Adipocyte (in vitro differentiated cells): ENCODE results near the gene TMEM117.

Experiments used
- DNase-seq: peaks from one replicate; pipeline ENCODE4 v3.0.0-alpha.2; 2015; ENCODE audit warnings: low read depth
- H3K27me3 ChIP-seq: replicated peaks from 2 replicates; pipeline ENCODE4 v1.7.0; 2013; ENCODE audit warnings: mild to moderate bottlenecking, low read length, moderate library complexity; ENCODE audit not compliant: control insufficient read depth, insufficient read depth
- H3K36me3 ChIP-seq: 2 replicates; pipeline ENCODE4 v1.7.0; 2013; ENCODE audit warnings: low read length, mild to moderate bottlenecking, moderate library complexity; ENCODE audit not compliant: control insufficient read depth, insufficient read depth, severe bottlenecking
- H3K4me1 ChIP-seq: 2 replicates; pipeline ENCODE4 v1.7.0; 2013; ENCODE audit warnings: mild to moderate bottlenecking, low read length, moderate library complexity; ENCODE audit not compliant: control insufficient read depth, insufficient read depth
- H3K4me3 ChIP-seq: 2 replicates; pipeline ENCODE4 v1.7.0; 2013; ENCODE audit warnings: mild to moderate bottlenecking, low read length, moderate library complexity
- H3K9ac ChIP-seq: 2 replicates; pipeline ENCODE4 v1.7.0; 2013; ENCODE audit warnings: mild to moderate bottlenecking, low read length, moderate library complexity
- H3K9me3 ChIP-seq: 2 replicates; pipeline ENCODE4 v1.7.0; 2013; ENCODE audit warnings: mild to moderate bottlenecking, low read length, moderate library complexity; ENCODE audit not compliant: control insufficient read depth

Gene TMEM117

DNA sequence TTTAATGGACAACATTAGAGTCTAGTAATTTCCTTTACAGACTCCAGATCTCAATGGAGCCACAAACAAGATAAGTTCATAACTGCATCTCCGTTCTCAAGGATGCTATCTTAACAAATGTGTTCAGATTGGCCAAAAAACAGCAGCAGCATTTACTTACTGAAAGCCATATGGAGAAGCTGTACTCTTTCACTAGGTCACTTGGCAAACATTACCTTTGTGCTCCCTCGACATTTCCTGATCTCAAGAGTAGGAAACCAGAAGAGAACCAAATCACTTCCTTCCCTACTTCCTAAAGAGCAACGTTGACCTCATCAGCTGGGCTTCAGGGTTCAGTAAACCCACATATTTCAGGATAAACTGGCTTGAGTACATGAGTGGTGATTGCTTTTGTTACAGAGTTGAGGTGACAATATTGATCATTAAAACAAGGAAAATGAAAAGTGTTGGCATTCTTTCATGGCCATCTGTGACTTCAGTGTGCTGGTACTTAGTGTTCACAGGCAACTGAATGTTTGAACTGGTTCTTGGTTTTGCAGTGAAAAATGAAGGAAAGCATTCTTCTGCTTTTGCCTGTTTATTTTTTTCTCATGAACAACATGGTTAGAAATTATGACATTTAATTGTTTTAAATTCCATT, 449.6 kb downstream of the TMEM117 start:
- Histone ChIP-seq H3K36me3 (no peaks in the 10 kb centered on the region), H3K9ac (no peak overlapping the region), H3K9me3 (no peaks in the 10 kb centered on the region), H3K27me3 (no peaks in the 10 kb centered on the region), H3K4me1 (no peaks in the 10 kb centered on the region), H3K4me3 (no peak overlapping the region)
- DNase-seq, result peak; percentile 2

DNA sequence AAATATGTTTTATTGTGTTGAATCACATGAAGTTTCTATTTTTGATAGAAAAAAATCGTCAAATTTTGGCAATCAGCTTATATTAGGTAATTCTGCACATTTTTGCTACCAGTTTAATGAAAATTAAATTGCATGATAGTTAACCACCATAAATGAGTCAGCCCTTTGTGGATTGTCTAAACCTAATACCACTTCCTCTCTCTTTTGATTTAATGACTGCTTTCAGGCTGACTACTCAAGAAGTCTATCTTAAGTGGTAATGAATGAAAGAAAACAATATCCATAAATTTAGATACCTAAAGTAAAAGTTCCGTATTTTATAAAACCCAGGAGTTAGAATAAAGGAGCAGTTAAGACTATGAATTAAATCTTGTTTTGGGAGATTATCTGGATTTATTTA, 450.5 kb downstream of the TMEM117 start:
- Histone ChIP-seq H3K9ac (no peak overlapping the region), H3K36me3 (no peaks in the 10 kb centered on the region), H3K4me1 (no peaks in the 10 kb centered on the region), H3K9me3 (no peaks in the 10 kb centered on the region), H3K27me3 (no peaks in the 10 kb centered on the region), H3K4me3 (no peak overlapping the region)
- DNase-seq, result peak; percentile 6

DNA sequence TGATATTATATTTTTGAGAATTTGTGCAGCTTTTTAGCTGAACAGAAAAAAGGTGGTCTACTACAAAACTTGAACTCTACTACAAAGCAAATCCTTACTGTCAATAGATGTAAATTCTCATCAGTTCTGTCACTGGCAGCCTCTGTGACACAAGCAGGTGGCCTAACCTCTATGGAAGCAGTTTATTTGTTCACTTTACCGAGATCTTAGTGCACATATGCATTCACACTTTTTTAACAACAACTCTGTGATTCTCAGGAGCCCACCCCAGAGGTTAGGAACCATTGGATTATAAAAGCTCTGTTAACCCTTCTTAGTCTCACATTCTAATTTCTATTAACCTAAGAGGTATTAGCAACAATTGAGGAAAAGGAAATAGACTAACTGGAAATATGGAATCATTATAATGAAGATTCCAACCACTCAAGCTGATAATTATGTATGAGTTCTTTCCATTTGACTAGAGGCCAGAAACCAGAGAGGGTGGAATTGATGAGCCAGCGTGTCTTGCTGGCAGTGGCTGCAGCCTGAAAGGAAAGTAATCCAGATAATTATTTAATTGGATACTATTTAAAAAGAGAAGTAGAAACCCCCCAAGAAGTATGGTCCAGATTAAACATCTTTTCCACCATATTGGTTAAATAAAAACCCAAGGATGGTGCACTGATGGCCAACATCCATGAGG, 451.1 kb downstream of the TMEM117 start:
- no peaks in the 10 kb centered on the region for H3K9me3 ChIP-seq
- H3K4me3 ChIP-seq, result no peak overlapping the region
- no peaks in the 10 kb centered on the region for H3K27me3 ChIP-seq
- no peak overlapping the region for H3K9ac ChIP-seq
- no peaks in the 10 kb centered on the region for H3K4me1 ChIP-seq
- H3K36me3 ChIP-seq, result no peaks in the 10 kb centered on the region
- no peak for DNase-seq

DNA sequence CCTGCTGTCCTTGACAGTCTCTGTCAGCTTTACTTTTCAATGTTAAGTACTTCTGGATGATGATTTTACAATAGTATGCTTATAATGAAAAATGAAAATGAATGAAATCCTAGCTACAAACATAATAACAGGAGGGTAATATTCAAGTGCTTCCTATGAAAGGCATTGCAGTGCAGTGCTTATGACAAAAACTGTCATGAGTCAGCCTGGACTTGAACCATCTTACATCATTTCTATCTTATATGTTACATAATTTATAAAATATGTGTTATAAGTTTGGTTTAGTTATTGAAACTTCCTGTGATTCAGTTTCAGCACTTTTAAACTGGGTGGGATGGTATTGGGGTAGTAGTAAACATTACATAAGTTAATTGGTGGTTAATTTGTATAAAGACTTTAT, 451.7 kb downstream of the TMEM117 start:
- peak; percentile 2 for DNase-seq
- no peaks in the 10 kb centered on the region for H3K9me3 ChIP-seq
- no peaks in the 10 kb centered on the region for H3K4me1 ChIP-seq
- no peak overlapping the region for H3K9ac ChIP-seq
- no peak overlapping the region for H3K4me3 ChIP-seq
- H3K36me3 ChIP-seq, result no peaks in the 10 kb centered on the region
- H3K27me3 ChIP-seq, result no peaks in the 10 kb centered on the region

DNA sequence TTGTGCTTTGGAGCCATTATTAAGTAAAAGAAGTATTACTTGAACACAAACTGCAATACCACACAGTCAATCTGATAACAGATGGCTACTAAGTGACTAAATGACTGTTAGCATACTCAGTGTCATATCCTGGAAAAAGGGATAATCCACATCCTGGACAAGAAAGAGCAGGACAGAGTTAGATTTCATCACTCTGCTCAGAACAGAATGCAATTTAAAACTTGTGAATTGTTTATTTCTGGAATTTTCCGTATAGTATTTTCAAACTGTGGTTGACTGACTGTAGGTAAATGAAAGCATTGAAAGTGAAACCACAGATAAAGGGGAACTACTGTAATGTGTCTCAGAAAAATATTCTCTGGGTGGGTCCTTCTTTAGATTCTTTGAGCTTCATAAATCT, 458.8 kb downstream of the TMEM117 start:
- H3K9ac ChIP-seq, result no peak overlapping the region
- no peaks in the 10 kb centered on the region for H3K36me3 ChIP-seq
- DNase-seq, result no peak
- no peaks in the 10 kb centered on the region for H3K4me1 ChIP-seq
- H3K4me3 ChIP-seq, result no peak overlapping the region
- H3K27me3 ChIP-seq, result no peaks in the 10 kb centered on the region
- peaks cover 9% of the 10 kb centered on the region for H3K9me3 ChIP-seq

DNA sequence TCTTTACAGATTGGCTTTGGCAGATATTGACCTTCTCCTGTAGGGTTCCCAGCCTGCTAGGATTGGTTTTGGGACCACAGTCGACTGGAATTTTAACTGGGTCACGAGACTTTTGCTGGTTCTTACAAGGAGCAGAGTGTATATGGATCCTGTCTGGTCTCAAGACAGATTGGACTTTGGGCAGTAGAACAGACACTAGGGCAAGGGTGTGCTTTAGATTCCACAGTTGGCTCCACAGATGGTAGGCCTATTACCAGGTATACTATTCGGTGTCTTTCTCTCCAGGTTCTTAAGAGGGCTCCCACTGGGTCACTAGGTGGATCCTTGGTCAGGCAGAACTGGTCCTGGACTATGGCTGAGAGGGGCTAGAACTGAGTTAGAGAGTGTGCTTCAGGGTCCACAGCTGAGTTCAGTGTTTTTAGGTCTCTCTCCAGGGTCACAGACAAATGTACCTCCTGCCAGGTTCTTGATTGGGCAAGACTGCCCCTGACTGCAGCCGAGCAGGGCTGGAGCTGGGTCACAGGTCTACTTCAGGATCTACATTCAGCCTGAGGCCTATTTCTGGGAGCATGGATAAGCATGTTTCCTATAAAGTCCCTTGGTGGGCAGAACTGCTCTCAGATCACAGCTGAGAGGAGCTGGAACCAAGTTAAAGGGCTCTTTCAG, 460.2 kb downstream of the TMEM117 start:
- Histone ChIP-seq H3K9me3 (peaks cover 9% of the 10 kb centered on the region), H3K27me3 (no peaks in the 10 kb centered on the region), H3K36me3 (no peaks in the 10 kb centered on the region), H3K4me1 (no peaks in the 10 kb centered on the region), H3K4me3 (no peak overlapping the region), H3K9ac (no peak overlapping the region)
- no peak for DNase-seq

DNA sequence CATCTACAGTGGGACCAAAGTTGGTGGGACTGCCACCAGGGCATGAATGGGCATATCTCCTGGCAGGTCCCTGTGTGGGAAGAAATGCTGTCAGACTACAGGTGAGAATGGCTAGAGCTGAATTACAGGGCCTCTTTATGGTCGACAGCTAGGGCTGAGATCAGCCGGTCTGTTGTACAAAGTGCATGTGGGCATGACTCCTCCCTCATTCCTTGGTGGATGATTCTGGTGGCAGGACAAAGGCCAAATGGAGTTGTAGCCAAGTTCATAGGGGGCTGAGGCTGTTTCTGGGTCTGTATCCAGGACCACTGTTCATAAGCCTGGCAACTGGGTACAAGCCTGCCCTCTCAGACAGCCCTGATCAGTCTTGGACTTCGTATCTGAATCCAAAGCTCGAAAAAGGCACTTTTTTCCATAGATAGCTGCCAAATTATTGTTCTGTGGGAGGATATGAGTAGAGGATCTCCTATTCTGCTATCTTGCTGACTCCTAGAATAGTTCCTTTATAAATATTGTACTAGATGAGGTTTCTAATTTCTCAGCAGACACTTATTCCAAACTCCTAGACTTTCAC, 460.8 kb downstream of the TMEM117 start:
- DNase-seq, result no peak
- Histone ChIP-seq H3K36me3 (no peaks in the 10 kb centered on the region), H3K27me3 (no peaks in the 10 kb centered on the region)

DNA sequence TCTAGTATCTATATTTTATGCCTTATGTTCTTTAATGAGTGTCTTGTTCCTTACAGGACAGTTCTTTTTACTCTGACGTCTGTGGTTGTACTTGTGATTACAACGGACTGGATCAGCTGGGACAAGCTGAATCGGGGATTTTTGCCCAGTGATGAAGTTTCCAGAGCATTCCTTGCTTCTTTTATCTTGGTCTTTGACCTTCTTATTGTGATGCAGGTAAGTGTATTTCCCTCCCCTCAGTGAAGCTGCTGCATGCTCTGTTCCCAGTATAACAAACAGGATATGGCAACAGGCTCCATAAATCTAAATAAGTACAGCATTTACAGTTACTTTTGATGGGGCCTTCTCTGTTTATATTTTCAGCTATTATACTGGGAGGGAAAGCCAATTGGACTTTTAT, 463.6 kb downstream of the TMEM117 start:
- H3K9ac ChIP-seq, result no peak overlapping the region
- H3K36me3 ChIP-seq, result no peaks in the 10 kb centered on the region
- DNase-seq, result no peak
- no peaks in the 10 kb centered on the region for H3K27me3 ChIP-seq
- H3K4me3 ChIP-seq, result no peak overlapping the region
- no peaks in the 10 kb centered on the region for H3K4me1 ChIP-seq
- H3K9me3 ChIP-seq, result peaks cover 9% of the 10 kb centered on the region

More for the DNA sequence above, 460.8 kb downstream of the TMEM117 start:
- Histone ChIP-seq H3K4me3 (no peak overlapping the region), H3K4me1 (no peaks in the 10 kb centered on the region), H3K9me3 (peaks cover 9% of the 10 kb centered on the region), H3K9ac (no peak overlapping the region)

DNA sequence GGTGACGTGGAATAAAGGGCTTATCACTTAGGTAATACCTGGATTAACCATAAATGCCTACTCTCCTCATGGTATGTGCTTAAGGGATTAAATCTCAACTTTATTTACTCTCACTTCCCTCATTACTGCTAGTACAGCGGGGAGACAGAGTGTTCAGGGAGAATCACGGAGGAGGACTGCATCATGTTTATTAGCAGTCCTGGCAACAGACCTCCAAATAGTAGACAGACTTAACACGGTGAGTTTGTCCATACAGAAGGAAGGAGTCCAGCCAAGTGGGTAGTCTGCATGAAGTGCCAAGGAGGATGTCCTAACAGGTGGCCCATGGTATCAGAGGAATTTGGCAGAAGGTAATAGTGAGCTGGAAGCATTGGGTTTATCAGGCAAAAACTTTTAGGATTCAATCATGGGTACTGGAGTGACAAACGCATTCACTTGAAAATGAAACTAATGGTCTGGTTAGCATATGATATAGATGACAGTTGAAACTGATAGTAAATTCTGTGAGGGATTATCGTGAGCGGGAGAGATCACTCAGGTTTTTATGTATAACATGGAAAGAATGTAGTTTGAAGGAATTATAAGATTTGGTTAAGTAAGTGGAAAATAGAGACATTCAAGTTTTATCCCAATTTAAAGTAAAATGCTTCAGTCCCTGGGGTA, 471.8 kb downstream of the TMEM117 start:
- Histone ChIP-seq H3K9me3 (peaks cover 13% of the 10 kb centered on the region), H3K4me3 (no peak overlapping the region), H3K9ac (no peak overlapping the region), H3K27me3 (no peaks in the 10 kb centered on the region), H3K36me3 (no peaks in the 10 kb centered on the region), H3K4me1 (no peaks in the 10 kb centered on the region)
- DNase-seq, result no peak

DNA sequence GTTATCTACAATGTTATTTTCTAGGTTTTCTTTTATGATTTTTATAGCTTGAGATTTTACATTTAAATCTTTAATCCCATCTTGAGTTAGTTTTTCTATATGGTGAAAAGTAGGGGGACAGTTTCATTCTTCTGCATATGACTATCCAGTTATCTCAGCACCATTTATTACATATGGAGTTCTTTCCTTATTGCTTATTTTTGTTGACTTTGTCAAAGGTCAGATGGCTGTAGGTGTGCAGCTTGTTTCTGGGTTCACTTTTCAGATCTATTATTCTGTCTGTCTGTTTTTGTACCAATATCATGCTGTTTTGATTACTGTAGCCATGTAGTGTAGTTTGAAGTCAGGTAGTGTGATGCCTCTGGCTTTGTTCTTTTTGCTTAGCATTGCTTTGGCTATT, 477.3 kb downstream of the TMEM117 start:
- no peak overlapping the region for H3K4me3 ChIP-seq
- no peaks in the 10 kb centered on the region for H3K4me1 ChIP-seq
- H3K9ac ChIP-seq, result no peak overlapping the region
- peaks cover 12% of the 10 kb centered on the region for H3K9me3 ChIP-seq
- DNase-seq, result no peak
- no peaks in the 10 kb centered on the region for H3K27me3 ChIP-seq
- no peaks in the 10 kb centered on the region for H3K36me3 ChIP-seq

DNA sequence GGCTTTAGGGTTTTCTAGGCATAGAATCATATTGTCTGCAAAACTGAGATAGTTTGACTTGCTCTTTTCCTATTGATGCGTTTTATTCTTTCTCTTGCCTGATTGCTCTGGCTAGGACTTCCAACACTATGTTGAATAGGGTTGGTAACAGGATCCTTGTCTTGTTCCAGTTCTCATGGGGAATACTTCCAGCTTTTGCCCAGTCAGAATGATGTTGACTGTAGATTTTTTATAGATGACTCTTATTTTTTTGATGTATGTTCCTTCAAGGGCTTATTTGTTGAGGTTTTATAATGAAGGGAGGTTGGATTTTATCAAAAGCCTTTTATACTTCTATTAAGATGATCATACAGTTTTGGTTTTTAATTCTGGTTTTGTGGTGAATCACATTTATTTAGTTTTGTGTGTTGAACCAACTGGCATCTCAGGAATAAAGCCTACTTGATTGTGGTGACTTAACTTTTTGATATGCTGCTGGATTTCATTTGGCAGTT, 478.2 kb downstream of the TMEM117 start:
- H3K36me3 ChIP-seq, result no peaks in the 10 kb centered on the region
- H3K9ac ChIP-seq, result no peak overlapping the region

More for the DNA sequence above, 478.2 kb downstream of the TMEM117 start:
- no peaks in the 10 kb centered on the region for H3K4me1 ChIP-seq
- no peak overlapping the region for H3K4me3 ChIP-seq
- H3K9me3 ChIP-seq, result peaks cover 12% of the 10 kb centered on the region
- no peak for DNase-seq
- no peaks in the 10 kb centered on the region for H3K27me3 ChIP-seq
